ENCODE measurements around the gene BCAR3.

Gene BCAR3

DNA sequence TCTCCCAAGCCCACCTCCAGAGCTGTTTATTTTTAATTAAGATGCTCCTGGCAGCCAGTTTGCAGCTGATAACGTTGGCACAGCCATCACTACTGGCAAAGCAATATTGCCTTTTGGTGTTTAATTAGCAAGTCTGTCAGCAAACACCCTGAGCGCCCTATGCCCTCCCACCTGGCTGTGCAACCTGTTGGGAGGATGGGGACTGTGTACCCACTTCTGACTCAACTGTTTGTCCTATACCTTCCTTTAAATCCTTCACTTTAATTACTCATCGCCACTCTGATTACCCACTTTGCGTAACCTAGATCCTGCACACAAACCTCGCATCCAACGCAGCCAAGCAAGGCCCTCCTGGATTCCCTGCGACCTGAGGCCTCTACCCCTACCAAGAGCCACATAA lies 67.1 kb downstream of the BCAR3 start:
- no peak for DNase-seq

- DNase-seq = no peak
These were observed 67.7 kb downstream of the BCAR3 start for GRCh38 chr1:93613898-93614297.

DNA sequence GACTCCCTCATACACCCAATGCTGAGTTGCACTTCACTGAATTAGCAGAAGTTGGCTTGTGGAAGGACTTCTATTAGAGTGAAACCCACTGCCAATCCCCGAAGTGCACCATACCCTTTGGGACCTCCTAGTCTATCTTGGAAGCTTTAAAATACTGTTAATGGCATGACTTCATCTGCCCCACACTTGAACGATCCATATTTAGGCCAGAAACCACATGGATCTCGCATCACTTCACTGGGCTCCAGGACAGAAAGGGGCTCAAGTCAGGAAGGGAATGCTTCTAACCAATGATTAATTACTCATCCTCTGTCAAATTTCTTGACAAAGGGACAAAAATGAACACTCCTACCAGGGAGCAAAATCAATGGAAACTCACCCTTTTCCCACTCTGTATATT lies 69.1 kb downstream of the BCAR3 start:
- no peak for DNase-seq

- DNase-seq = no peak
These were observed 70.0 kb downstream of the BCAR3 start for GRCh38 chr1:93611668-93612067.

DNA sequence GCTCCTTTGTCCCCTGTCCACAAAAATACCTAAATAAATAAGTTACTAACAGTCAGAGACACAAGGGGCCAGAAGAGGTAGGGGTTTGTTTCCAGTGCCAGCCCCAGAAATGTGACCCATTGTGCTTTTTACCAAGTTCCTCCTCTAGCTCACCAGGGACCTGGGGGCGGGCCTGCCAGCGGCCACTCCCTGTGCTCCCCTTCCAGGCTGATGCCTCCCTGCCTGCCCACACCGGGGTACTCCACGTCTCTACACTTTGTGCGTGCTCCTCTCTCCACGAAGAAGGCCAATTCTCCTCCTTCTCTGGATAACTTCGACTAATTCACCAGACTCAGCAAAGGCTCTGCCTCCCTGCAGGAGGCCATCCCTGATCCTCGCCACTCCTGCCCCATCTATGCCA lies 72.1 kb downstream of the BCAR3 start:
- no peak for DNase-seq

GRCh38 chr1:93608187-93609109 lies 73.2 kb downstream of the BCAR3 start:
- DNase-seq = no peak

DNA sequence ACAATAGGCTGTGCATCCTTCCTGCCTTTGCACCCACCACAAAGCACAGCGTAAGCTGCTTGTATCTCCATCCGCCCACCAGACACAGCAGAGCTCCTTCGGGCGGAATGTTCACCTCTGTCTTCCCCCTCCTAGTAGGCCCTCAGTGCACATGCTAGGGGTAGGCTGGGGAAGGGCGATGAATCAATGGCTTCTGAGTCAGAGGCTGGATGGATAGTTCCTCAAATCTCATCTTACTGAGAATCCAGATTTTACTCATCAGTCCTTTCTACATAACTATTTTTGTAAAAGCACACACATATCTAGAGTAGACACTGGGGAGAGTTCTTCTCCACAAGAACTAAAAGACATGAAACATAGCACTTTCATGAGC lies 73.8 kb downstream of the BCAR3 start:
- no peak for DNase-seq

GRCh38 chr1:93605812-93606512 lies 75.7 kb downstream of the BCAR3 start:
- DNase-seq = no peak

DNA sequence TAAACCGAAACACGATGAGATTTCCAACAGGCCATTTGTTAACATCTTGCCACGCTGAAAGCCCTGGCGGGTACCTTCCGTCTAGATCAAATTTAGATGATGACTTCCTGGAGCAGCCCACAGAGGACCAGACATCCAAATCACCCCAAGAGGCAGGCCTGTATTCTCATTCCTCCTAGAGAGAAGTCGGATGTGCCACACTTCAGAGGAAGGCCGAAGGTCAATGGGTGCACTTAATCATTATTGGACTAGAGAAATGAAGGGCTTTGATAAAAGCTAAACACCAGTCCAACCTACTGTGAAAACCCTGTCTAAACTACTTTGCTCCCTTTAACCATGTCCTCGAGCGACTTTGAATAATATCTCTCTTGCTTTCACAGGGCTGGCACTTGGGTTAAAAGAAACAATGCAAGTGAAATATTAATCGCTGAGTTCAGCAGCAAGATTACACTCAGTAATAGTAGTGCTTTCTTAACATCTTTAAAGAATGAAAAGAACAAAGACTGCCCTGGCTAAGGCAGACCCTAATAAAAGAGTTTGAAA lies 76.5 kb downstream of the BCAR3 start:
- no peak for DNase-seq

- DNase-seq = no peak
These were observed 77.2 kb downstream of the BCAR3 start for GRCh38 chr1:93604411-93604810.

DNA sequence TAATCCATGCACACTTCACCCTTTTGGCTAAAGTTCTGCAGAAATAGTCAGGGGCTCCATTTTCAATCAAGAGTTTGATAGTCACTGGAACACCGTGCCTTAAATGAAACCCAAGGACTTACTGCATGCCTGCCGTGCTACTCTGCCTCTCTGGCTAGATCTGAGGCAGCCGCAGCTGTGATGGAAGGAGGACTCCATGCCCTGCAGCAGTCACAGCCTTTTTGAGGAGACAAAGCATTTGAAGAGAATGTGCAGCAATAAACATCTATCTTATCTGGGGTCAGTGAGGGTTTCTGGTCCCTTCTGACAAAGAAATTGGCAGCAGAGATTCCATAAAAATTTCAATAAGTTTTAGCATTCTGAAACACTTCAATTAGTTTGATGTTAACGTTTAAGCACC lies 78.0 kb downstream of the BCAR3 start:
- DNase-seq = no peak

GRCh38 chr1:93603106-93603505 lies 78.5 kb downstream of the BCAR3 start:
- no peak for DNase-seq

DNA sequence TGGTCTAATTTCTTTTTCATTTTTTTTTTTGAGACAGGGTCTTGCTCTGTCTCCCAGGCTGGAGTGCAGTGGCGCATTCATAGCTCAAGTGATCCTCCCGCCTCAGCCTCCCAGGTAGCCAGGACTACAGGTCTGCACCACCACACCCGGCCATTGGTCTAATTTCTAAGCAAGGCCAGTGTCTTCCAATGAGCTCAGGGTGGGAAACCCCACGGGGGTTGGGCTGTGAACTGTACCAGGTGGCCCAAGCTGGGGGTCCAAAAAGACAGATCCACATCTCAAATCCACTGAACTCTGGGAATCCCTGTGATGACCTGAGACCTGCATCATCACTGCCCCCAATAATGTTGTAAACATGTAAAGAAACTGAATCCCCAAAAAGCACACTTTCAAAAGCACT lies 79.5 kb downstream of the BCAR3 start:
- no peak for DNase-seq

GRCh38 chr1:93601686-93602085 lies 80.0 kb downstream of the BCAR3 start:
- no peak for DNase-seq

- no peak for DNase-seq
These were observed 81.0 kb downstream of the BCAR3 start for GRCh38 chr1:93600663-93601062.

GRCh38 chr1:93599479-93599878 lies 82.2 kb downstream of the BCAR3 start:
- no peak for DNase-seq

GRCh38 chr1:93598861-93599439 lies 82.7 kb downstream of the BCAR3 start:
- no peak for DNase-seq

GRCh38 chr1:93598396-93598795 lies 83.2 kb downstream of the BCAR3 start:
- no peak for DNase-seq

GRCh38 chr1:93597709-93598108 lies 83.9 kb downstream of the BCAR3 start:
- no peak for DNase-seq

- DNase-seq = no peak
These were observed 85.1 kb downstream of the BCAR3 start for GRCh38 chr1:93596329-93597089.

DNA sequence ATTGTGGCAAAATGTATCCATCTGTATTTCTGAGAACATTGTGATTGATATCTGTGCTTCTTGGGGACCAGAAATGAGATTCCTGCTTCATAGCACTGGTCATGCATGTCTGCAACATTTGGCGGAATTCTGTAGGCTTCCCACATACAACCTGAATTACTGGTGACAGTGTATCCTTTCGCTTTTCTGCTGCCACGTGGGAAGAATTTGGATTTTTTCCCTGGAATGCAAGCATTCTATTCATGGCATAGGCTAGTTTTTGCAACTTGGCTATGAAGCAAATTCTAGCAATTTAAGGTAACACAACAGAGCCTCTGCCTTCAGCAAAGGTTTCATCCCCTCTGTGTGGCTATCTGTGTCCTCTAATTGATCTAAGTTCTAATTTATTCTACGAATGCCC lies 85.9 kb downstream of the BCAR3 start:
- DNase-seq = no peak

DNA sequence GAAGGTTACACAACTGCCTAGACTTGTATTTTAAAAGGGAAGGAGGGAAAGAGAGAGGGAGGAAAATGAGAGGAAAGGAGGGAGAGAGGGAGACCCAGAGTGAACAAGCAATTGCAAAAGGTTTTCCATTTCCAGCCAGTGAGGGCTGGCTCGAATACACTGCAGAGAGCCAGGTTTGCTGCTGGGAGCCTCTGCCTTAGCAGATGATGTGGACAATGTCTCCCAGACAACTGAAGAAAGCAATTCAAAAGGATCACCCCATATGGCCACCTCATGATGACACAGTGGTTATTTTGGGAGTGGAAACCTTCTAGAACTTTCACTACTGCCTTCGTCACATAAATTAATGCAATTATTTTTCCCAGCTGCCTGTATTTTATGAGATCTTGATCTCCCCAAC lies 86.4 kb downstream of the BCAR3 start:
- DNase-seq = no peak

DNA sequence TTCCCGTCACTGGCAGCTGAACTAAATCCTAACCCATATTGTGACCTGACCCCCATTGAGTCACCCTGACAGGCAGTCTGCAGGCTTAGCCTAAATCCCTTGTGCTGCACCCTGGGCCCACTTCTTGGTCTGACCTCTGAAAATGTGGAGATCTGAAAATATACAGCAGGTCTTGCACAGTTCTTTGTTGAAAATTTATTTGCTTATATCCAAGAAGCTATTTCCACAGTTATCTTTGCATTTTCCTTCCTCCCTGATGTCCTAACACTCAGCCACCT lies 87.1 kb downstream of the BCAR3 start:
- DNase-seq = no peak
